HG03457 (cell line): Measurements from ENCODE around the gene INPP4B.
"Not testable (repeated sequence)": the region's sequence is repeated elsewhere in the genome, so short reads cannot be mapped to it uniquely, and the experiment has no call there.

Experiments used
- ATAC-seq: cut with Tn5 transposase; IDR thresholded peaks from one replicate; pipeline ENCODE4 v1.9.1; 2021; ENCODE audit warnings: moderate number of reproducible peaks; ENCODE audit not compliant: unreplicated experiment

Gene INPP4B

GRCh38 chr4:142687547-142688275 is 158.4 kb downstream of the INPP4B start:
- ATAC-seq, result no peak

GRCh38 chr4:142686081-142686480 is 160.0 kb downstream of the INPP4B start:
- no peak for ATAC-seq

- ATAC-seq, result no peak
These were observed 162.1 kb downstream of the INPP4B start for GRCh38 chr4:142683997-142684396.

DNA sequence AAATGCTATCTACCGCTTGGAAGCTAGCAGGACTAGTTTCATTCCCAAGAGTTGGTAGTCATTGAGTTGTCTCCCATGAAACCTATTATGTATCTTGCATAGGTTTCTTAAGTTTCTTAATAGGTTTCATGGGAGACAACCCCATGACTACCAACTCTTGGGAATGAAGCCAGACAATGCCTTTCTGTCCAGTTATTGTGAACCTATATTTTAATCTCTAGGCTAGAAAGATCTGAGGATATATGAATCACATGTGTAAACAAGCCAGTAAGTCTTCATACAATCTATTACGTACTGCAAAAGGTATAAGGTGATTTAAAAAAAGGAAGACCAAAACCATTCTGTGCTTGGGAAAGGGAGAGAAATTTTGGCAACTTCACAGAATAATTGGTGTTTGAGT is 162.6 kb downstream of the INPP4B start:
- ATAC-seq, result no peak

DNA sequence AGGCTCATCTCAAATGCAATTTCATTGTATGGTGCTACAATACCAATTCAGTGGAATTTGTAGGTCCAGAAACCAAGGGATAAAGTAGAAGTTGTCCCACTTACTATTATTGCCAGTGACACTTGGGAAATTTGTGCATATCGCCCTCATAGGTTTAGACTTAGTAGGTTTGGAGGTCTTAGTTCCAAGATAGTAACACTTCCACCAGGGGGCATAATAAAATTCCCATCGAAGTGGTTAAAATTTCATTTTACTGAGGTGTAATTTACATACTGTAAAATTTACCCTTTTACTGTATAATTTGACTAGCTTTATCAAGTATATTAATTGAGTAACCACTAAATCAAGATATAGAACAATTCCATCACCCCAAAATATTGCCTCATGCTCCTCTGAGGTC is 174.6 kb downstream of the INPP4B start:
- no peak for ATAC-seq

GRCh38 chr4:142663828-142664227 is 182.3 kb downstream of the INPP4B start:
- ATAC-seq, result no peak

GRCh38 chr4:142660728-142661127 is 185.4 kb downstream of the INPP4B start:
- no peak for ATAC-seq

DNA sequence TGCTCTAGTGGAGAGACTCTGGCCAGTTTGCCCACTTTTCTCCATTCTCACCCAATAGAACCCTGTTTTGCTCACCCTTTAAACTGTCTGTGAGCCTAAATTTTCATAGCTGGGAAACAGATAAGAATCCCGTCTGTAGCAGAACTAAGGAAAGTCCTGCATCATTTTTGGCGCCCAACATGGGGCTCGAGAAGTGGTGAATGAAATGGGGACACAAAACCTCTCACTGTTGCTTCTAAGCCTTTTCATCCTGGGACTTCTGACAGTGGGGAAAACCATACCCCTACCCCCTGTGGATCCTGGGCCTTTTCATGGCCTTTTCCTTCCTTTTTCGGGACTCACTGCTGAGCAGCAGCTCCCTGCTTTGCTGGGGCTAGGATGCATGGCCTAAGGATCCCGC is 189.9 kb downstream of the INPP4B start:
- ATAC-seq, result no peak

DNA sequence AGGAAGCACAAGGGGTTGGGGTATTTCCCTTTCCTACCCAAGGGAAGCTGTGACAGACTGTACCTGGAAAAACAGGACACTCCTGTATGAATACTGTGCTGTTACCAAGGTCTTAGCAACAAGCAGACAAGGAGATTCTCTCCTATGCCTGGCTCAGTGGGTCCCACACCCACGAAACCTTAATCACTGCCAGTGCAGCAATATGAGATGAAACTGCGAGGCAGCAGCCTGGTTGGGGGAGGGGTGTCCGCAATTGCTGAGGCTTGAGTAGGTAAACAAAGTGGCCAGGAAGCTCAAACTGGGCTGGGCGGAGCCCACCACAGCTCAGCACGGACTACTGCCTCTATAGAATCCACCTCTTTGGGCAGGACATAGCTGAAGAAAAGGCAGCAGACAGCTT is 197.7 kb downstream of the INPP4B start:
- no peak for ATAC-seq

- ATAC-seq, result no peak
These were observed 200.5 kb downstream of the INPP4B start for GRCh38 chr4:142645475-142646108.

GRCh38 chr4:142644628-142645027 is 201.5 kb downstream of the INPP4B start:
- not testable (repeated sequence) for ATAC-seq

GRCh38 chr4:142637614-142638013 is 208.5 kb downstream of the INPP4B start:
- ATAC-seq, result no peak

- no peak for ATAC-seq
These were observed 214.3 kb downstream of the INPP4B start for GRCh38 chr4:142631836-142632235.

- ATAC-seq, result no peak
These were observed 230.8 kb downstream of the INPP4B start for GRCh38 chr4:142615324-142615665.

DNA sequence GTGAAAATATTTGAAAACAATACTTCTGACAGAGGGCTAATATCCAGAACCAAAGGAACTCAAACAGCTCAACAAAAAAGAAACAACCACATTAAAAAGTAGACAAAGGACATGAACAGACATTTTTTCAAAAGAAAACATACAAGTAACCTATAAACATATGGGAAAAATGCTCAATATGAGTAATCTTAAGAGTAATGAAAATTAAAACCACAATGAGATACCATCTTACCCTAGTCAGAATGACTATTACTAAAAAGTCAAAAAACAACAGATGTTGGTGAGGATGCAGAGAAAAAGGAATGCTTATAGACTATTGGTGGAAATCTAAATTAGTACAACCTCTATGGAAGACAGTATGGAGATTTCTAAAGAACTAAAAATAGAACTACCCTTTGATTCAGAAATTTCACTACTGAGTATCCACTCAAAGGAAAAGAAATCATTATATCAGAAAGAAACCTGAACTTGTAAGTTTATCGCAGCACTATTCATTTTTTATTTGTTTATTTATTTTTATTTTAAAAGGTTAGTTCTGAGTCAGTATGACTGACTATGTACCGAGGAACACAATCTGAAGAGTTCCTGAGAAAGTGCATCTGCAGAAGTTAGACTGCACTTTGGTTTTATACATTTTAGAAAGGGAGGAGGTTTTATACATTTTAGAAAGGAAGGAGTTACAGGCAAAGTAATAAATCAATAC is 231.3 kb downstream of the INPP4B start:
- no peak for ATAC-seq

DNA sequence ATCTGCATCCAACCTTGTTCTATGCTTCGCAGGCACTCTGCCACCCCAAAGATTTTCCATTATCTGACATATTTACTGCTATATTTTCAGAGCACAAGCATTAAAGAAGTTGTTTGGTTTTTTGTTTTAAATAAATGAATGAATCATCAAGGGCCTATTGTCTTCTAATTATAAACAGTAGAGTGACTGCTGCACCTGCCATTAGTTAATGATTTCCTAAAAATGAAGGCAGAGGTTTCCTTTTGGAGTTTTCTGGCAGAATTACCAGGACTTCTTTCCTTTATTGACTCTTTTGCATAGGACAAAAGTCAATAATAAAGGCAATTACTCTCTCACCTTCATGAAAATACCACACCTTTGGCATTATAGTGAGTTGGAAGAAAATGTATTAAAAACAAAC is 238.1 kb downstream of the INPP4B start:
- ATAC-seq, result no peak

DNA sequence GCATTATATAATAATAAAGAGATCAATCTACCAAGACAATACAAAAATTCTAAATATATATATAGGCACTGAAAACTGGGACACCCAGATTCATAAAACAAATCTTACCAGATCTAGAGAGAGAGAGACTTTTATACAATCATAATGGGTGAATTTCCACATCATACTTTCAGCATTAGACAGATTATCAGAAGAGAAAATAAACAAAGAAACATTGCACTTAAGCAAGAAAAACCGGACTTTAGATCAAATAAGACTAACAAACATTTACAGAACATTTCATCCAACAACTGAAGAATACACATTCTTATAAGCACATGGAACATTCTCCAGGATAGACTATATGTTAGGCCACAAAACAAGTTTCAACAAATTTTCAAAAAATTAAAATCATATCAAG is 245.1 kb downstream of the INPP4B start:
- no peak for ATAC-seq

DNA sequence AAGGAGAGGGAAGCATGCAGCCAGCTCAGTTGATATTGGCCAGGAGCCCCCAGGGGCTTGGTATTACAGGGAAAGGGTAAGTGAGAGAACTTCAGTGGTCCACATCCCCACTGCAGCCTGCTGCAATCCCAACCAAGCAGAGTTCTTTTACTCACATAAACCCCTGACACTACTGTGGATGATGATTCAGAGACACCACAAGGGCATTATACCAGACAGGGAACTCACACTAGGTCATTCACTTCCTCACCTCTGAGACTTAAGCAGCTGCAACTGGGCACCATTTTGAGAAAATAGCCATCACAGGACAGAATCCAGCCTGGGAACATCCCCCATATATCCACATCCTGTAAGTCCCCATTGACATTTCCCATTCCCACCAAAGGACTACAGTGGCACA is 248.0 kb downstream of the INPP4B start:
- ATAC-seq, result no peak

GRCh38 chr4:142596595-142596994 is 249.5 kb downstream of the INPP4B start:
- ATAC-seq, result no peak

DNA sequence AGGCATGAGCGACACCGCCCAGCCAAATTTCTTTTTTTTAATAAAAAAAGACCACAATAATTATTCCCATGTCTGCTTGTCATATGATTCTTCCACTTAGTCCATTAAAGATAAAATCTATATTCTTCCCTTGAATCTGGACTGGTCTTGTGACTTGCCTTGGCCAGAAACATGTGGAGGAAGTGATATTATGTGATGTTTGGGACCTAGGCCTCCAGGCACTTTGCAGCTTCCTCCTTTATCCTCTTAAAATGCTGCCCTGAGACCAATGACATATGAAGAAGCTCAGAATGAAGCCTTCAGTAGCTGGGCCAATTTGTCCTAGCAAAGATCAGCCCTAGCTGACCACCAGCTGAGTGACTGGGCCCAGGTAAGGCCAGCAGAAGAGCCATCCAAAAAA is 250.0 kb downstream of the INPP4B start:
- no peak for ATAC-seq

DNA sequence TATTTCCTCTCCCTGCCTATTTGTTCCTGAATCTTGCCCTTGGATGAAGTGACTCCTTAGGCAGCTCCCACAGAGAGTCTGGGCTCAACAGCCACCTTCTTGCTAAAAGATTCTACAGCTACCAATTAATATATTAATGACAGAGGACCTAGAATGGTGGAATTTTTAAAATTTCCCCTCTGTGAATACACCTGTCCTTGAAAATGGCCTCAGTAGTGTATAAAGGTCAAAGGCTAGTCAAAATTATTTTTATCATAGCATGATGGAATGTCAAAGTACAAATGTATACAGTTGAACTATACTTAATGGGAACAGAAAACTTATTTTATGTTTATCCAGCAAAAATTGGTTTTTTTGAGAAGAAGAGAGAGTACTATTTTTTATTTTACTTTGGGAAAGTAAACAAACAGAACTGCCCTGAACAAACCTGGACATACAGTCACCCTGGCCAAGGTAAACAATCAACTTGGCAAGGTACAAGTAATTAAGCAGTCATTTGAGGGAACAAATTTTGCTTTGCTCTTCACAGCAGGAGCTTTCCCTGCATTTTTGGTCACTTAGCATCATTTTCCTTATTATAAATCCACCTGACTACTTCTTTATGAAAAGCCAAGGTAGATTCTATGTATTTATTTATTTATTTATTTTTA is 250.8 kb downstream of the INPP4B start:
- no peak for ATAC-seq

DNA sequence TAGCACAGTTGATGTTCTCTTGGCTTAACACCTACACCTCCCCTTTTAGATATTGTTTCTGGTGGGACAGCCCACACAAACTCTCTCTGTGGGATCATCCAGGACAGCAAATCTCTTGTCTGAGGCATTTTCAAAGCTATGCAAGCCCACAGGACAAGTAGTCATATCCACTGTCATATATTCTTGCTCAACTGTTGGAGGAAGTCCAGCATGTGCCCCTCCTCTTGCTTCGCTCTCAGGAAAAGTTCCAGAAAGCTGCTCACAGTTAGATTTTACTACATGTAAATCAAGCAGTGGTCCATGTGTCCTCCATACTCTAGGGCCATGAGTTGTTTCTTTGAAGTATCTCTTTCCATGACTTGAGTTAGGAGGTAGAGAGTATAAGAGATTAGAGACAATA is 260.7 kb downstream of the INPP4B start:
- ATAC-seq, result no peak
